ENCODE measurements around the gene DGKB.

The DGKB gene

DNA sequence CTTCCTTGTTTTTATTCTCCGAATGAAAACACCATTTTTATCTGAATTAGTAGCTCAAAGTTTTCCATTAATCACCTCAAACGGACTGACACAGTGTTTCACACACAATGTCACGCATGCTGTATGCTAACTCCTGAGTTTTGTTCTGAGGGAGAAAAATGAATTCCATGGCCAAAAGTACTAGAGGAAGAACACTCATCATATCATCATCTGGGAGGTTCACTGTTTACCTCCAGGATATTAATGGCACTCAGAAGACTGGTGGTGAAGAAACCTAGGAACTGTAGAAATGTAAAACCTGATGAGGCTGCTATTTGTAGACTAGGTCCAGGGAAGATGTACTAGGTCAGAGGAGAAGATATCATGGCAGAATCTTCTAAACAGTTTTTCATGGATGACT, 517.5 kb downstream of the DGKB start:
- no peak for DNase-seq (ENCODE audit: low spot score)

DNA sequence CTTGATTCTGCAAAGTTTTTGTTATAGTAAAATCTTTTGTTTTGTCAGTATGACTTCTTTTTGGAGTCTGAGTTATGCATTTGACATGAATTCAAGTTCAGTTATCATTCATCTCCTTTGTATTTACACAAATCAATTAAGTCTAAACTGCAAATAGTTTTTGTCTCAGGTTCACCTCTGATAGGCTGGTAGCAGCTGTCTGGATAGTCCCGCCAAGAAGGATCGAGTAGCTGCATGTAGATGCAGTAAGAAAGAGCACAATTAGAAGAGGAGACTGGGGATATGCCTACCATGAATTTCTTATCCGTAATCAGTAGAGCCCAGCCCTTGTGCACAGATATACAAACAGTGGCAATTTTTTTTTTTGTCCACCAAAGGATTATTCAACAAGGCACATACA, 520.6 kb downstream of the DGKB start:
- DNase-seq (ENCODE audit: low spot score) = no peak

DNA sequence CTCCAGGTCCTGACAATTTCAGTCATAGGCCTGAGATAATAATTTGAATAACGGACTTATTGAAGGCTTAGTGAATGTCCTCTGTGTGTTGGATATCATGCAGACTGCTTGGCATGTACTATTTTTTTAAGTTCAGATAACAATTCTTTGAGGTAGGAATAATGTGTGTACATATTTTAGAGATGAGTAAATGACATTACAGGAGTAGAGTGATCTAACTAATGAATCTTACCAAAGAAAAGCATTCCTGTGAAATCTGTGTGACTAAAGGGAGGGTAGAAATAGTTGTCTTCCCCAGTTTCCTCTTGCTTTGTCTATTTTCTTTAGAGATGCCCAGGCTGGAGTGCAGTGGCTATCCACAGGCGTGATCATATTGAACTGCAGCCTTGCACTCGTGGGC, 521.2 kb downstream of the DGKB start:
- no peak for DNase-seq (ENCODE audit: low spot score)

DNA sequence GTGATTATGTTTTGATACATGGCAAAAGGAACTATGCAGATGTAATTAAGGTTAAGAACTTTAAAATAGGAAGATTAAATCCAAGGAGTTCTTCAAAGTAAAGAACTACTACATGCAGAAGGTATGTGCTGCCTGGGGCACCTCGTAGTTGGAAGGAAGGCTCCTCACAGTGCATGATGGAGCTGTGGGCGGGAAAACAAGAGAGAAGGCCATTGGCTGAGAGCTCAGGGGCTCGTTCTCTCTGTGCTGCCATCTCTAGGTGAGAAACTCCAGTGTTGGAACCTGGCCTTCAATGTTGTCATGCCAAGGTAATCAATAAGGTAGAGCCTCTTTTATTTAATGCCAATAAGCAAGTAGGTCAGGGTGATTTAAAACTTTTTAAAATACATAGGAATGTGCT, 521.7 kb downstream of the DGKB start:
- DNase-seq (ENCODE audit: low spot score) = no peak

DNA sequence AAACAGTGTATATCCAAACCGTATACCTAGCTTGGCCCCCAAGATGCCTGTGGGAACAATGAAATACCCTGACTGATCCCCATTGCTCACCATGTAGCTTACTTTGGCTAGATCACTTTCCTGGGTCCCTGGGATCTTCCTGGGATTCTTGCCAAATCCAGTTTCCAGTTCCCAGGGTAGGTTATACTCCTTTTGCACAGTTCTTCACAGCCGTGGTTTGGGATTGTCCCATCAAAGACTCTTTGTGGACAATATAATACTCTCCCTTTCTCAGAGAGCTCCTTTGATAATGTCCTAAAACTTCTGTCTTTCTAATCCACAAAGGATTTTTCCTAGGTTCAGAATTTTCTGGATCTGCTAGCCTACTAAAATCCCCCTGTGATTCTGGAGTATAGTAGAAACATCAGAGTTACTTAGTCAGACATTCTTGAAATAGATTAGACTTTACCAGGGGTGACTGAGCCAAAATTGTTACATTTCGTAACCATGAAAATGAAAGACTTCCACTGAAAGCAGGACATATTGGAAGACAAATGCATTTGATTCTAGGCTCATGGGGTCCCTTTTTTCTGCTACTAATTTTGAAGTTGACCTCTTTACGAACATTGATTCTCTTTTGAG, 524.8 kb downstream of the DGKB start:
- DNase-seq (ENCODE audit: low spot score) = peak; percentile 11

DNA sequence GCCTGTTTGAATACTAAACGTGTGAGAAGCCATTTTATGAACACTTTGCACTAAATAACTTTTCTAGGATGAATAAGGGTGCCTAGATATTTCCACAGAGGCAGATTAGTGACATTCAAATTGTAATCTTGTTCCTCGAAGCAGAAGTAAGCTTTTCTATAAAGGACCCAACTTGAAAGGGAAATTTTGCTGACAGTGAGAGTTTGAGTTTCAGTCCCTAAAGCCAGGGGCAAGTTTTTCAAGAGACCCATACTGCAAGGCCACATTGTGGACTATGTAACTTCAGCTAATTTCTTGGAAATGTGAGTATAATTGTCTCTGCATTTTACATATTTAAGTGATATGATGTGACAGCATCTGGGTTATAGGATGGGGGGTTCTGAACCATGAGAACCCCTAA, 525.8 kb downstream of the DGKB start:
- no peak for DNase-seq (ENCODE audit: low spot score)

DNA sequence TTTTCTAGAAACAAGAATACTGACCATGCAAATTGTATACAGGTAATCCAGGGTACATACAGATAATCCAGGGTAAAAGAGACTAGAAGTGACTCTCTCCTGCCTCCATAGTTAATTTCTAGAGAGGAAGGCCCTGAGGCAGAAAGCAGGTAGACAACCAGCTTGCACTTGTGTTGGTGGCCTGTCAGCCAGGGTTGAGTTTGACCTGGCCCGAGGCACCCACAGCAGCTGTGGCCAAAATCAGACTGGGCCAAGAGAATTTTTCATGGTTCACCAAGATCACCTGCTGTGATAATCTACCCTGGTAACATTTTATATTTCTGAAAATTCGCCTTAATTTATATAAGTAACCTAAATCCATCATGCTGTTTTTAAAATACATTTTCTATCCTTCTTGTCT, 526.6 kb downstream of the DGKB start:
- DNase-seq (ENCODE audit: low spot score) = peak; percentile 29

DNA sequence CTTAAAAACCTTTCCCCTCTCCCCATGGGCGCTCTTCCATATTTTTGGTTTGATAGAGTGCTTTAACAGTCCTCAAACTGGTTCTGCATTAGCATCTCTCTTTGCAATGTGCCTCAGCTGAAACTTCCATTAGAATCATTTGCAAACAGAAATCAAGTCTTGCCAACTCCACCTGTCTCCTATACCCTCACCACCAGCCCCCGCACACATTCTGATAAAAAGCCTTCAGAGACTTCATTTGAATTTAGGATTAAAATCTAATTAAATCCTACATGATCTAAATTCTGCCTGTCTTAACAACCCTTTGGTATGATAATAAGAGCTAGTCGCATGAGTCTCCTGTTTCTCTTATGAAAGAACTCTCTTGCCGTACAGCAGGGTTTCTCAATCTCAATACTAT, 528.2 kb downstream of the DGKB start:
- DNase-seq (ENCODE audit: low spot score) = no peak

DNA sequence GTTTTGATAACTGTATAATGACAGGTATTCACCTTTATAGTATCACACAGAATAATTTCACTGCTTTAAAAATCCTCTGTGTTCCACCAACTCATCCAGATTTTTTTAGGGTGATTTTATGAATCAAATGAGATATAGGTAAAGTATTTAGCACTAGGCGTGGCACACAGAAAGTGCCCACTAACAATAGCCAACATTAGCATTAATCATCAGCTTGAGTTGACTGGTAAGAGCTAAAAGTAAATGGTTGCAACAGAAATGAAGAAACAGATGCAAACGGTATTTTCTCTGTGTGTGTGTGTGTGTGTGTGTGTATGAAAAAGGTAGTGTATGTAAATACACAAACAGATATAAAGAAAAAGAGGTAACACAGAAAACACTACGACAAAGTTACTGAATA, 534.3 kb downstream of the DGKB start:
- DNase-seq (ENCODE audit: low spot score) = no peak

DNA sequence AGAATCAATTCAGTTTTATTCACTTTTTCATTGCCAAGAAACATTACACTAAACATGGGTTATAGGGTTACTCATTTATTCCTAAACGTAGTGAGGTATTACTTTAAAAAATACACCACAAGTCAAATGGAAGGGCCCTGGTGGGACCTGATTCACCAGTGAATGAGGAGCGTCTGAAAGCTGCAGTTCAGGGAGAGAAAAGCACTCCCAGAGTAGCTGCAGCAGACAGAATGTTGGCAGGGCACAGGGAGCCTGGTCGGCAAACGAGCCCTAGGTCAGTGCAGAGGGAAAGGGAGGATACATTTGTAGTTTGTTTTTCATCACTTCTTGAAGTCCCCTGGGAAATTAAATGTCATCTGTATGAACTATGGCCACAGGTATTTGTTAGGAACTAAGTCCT, 551.4 kb downstream of the DGKB start:
- peak; percentile 16 for DNase-seq (ENCODE audit: low spot score)

DNA sequence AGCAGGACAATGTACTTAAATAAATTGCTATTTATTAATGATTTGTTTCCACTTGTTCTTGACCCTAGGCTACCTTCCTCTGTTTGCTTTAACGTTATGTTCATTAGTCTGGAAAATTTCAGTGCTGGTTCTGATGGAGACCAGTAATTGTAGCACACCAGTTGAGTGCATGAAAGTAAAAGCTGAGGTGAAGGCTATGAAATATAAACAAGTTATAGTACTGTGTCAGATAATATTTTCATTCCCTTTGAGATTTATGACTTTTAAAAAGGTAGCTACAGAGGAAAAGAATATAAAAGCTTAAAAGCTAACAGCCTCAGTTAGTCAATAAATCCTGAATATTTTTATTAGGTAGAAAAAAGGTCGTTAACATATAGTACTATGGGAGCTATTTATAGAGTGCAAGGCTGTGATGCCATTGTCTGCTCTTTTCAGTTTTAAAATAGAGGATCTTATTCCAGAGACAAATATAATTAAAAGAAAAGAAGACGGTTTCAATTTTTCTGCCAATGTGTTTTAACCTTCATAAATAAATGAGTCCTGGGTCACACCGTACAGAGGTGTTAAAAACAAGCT, 561.3 kb downstream of the DGKB start:
- no peak for DNase-seq (ENCODE audit: low spot score)

DNA sequence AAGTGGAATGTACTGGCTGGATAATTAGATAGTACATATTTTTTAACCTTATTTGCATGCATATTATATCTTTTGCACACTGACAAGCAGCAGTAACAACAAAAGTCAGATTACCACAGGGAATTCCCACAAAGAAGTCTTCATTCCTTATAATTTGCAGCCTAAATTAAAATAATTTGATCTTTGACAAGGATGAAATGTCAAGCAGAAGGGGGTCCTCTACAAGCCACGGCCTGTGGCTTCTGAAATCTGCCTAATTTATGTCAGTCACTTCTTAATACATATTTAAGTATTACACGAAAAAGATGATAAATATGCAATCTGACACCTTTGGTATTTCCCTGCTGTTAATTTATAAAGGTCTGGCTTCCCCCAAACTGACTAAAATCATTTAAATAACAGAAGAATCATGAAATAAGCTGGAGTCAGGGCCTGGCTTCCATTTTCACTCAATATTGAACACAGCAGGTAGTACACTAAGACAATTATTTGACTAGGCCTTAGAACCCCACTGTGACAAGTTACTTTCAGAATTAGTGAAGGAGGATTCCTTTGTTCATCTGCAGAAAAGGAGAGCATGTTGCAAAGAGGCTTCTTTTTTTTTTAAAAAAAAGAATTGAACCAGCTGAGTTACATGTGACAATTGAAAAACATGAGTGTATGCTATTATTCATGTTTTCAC, 562.0 kb downstream of the DGKB start:
- DNase-seq (ENCODE audit: low spot score) = peak; percentile 14

DNA sequence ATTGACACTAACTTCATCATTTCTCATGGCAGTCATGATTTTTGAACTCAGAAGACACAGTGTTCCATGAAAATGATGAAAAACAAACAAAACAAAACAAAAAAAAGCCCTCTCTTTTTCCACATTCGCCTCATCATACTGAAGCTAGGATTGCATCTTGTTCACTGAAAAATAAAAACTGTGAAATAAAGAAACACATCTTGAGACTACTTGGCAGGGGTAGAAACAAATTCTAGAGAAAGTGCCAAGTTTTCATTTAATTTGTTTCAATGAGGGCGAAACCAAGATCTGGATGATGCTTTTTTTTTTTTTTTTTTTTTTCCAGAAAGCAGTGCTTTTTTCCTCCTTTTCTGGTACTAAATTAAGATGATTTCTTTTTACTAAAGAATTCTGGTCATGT, 562.7 kb downstream of the DGKB start:
- DNase-seq (ENCODE audit: low spot score) = peak; percentile 16

DNA sequence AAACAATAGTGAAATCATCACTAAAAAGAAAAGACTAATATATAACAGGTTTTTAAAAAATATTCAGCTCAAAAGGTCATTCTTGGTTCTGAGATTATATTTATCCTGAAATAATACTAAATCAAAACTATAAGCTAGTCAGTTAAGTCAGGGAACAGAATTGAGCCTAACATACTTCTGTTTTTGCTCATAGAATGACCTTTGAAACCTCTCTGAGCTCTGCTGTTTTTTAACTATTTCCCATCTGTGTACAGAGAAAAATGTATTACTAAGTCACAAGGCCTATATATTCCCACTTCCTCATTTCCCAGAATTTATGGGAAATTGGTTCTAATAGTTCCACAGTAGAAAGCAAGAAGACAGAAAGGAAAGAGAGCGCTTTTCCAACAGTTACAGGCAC, 566.3 kb downstream of the DGKB start:
- DNase-seq (ENCODE audit: low spot score) = no peak

DNA sequence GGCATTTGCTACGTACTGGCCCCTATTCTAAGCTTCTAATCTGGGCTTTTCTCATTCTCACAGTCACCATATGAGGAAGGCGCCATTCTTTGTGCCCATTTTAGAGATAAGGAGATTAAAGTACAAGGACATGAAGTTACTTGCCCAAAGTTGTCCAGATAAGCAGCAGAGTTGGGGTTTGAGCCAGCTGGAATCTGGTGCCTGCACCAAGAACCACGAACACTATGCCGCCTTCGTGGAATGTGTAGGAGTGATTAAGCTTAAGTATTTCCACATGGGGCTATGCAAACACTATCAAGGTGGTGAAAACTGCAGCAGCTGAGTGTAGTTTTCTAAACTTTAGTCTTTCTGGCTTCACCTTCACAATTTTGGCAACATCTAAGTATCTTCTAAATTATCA, 570.4 kb downstream of the DGKB start:
- DNase-seq (ENCODE audit: low spot score) = no peak

DNA sequence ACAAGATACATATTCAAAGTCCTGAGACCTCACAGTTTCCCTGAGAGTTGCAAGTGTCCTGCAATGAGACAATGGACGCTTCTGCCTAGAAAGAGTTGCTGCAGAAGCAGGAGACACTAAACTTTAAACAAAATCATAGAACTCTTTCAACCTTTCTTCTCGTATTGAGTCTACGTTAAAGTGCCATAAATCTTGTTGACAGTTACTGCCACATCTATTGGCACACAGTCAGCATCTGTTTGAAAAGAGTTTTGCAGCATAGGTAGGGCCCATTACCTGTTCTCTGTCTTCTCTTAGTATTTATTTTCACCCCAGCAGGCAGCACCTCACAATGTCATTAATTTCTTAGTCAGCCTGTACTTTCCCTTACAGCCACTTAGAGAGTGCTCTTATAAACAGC, 577.8 kb downstream of the DGKB start:
- DNase-seq (ENCODE audit: low spot score) = no peak

DNA sequence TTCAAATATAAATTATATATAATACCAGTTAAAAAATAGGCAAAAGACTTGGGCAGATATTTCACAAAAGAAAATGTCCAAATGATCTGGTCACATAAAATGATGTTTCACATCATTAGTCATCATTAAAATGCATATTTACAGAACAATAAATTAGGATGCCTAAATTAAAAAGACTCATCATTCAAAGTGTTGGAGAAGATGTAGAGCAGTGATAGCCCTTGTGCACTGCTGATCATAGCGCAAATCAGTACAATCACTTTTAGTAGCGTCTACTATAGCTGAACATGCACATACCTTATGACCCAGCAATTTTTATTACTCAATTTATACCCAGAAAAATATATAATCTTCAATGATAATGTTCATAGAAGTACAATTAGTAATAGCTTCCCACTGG, 579.8 kb downstream of the DGKB start:
- DNase-seq (ENCODE audit: low spot score) = no peak

DNA sequence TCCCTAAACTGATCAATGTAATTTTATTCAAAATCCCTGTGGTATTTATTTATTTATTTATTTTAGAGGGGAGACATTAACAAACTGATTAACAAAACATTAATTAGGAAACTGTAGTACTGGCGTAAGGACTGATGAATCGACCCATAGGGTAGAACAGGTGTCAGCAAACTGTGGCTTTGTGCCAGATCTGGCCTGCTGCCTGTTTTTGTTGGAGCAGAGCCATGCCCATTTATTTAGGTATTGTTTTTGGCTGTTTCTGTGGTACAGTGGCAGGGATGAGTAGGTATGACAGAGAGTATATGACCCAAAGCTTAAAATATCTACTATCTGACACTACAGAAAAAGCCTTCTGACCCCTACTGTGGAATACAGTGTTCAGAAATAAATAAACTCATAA, 580.6 kb downstream of the DGKB start:
- DNase-seq (ENCODE audit: low spot score) = peak; percentile 78

DNA sequence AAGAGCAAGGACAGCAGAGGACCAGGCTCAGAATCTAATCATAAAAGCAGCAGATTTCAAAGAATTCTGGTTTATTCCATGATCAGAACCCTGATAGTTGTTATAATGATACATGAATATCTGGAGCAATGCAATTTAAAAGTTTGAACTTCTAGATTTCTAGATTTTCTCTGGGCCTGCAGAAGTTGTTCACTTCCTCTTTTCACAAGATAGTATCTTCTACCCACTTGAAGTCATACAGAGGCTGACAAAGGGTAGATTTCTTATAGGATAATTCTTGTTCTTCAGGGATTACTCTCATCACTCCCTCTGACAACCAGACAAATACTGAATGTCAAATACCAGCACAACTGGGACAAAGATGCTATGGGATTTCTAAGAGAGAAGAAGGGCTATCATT, 593.1 kb downstream of the DGKB start:
- no peak for DNase-seq (ENCODE audit: low spot score)

DNA sequence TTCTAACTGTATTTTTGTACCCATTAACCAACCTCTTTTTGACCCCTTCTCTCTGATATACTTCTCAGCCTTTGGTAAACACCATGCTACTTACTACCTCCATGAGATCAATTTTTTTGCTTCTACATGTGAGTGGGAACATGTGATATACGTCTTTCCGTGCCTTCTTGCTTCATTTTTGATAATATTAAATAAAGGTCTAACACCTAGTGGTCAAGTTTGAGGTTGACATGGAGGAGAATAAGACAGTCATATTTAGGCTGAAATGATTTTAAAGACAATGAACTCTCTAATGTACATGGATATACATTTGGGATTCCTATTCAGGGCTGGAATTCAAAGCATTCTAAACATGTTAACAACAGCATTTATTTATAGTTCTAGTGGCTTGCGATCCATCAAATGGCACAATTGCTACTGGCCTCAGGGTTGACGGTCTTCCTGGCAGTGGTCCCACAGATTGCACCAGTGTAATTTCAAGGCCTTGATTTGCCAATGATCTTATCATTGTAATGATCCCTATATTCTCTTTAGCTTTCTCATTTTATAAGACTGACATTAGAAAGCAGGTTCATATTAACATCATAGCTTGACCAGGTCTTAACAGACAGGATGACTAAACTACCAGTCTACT, 597.2 kb downstream of the DGKB start:
- DNase-seq (ENCODE audit: low spot score) = no peak

DNA sequence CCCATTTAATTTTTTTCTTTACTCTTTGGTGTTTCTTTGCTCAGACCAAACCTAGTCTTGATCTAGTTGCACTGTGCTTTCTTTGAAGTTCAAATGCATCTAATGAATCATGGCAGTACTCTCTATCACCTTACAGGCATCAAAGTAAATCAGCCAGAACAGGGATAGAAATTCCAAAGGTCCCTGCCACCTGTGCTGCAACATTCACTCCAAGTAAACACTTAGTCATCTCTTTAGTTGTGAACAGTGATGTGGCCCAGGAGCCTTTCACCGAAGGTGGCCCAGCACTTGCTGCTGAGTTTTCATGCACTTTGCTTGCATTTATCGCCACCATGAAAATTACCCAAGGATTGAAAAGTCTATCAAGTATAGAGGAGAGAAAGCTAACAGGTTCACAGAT, 599.0 kb downstream of the DGKB start:
- DNase-seq (ENCODE audit: low spot score) = no peak

DNA sequence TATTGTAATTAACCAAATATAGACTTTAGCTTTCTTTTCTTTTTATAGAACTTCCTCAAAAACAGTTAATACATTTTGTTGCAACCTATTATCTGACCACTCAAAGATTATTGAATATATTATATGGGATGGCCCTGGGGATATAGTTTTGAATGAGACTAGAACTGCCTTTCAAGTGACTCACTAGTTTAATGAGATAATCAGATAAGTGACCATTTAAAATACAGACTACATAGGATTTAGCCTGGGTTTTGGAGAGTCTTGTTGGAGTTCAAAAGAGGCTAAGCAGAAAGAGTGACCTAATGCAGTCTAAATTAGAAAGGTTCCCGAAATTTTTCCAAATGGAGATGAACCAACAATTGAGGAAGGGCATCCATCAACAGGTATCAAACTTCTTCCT, 607.9 kb downstream of the DGKB start:
- no peak for DNase-seq (ENCODE audit: low spot score)

DNA sequence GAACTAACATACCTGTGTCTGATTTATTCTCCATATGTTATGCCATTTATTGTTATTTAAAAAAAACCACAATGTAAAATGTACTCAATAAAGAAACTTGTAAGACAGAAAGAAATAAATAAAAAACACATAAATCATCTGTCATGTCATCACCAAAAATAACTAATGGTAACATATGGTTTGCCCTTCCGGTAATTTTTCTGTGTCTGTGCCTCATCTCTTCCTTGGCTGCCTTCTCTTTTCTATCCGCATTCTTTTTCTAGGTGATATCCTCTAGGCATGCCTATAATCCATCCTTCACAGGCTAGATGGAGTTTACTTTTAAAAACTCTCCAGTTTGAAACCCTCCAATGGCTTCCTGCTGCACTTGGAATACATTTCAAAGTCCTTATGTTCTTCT, 609.1 kb downstream of the DGKB start:
- DNase-seq (ENCODE audit: low spot score) = peak; percentile 72

Measured in cerebellar cortex (tissue), 1 donor.